Measurements from ENCODE around the gene LIME1. TPM values are rescaled to one million over a fixed set of nuclear protein-coding genes. Genes with fewer than 3 reads are reported as not detected.

The LIME1 gene
- total RNA-seq, 1 donor from 2014 or later, result 1.6 TPM

GRCh38 chr20:63744574-63745423 is 8.3 kb downstream of the LIME1 start:
- no peak for ATAC-seq
- intact Hi-C loops (cut with DNase I), result loop anchor here (5.0 kb wide), 1 partner anchor 43 kb away; no protein-coding TSS in a partner anchor
- DNase-seq (ENCODE audit: missing footprints), result no peak

GRCh38 chr20:63745424-63745805 is 9.0 kb downstream of the LIME1 start:
- ATAC-seq (no peak), DNase-seq (ENCODE audit: missing footprints) (no peak)
- intact Hi-C loops (cut with DNase I), result no loop called here

GRCh38 chr20:63745961-63746731 is 9.7 kb downstream of the LIME1 start:
- DNase-seq (ENCODE audit: missing footprints) (no peak), ATAC-seq (no peak)
- intact Hi-C loops (cut with DNase I), result no loop called here

- DNase-seq (ENCODE audit: missing footprints) (no peak), ATAC-seq (no peak)
- intact Hi-C loops (cut with DNase I), result no loop called here
Observed at GRCh38 chr20:63746751-63747315, 10.4 kb downstream of the LIME1 start.

GRCh38 chr20:63747622-63748069 is 11.2 kb downstream of the LIME1 start:
- ATAC-seq (peak; percentile 15), DNase-seq (ENCODE audit: missing footprints) (no peak)
- intact Hi-C loops (cut with DNase I), result no loop called here

GRCh38 chr20:63748070-63748933 is 11.8 kb downstream of the LIME1 start:
- DNase-seq (ENCODE audit: missing footprints) (no peak), ATAC-seq (no peak)
- intact Hi-C loops (cut with DNase I), result no loop called here

GRCh38 chr20:63748934-63749270 is 12.4 kb downstream of the LIME1 start:
- intact Hi-C loops (cut with DNase I), result no loop called here
- DNase-seq (ENCODE audit: missing footprints), result no peak
- ATAC-seq, result no peak

GRCh38 chr20:63749597-63750508 is 13.4 kb downstream of the LIME1 start:
- intact Hi-C loops (cut with DNase I), result no loop called here
- no peak for DNase-seq (ENCODE audit: missing footprints)
- no peak for ATAC-seq

GRCh38 chr20:63750807-63751470 is 14.5 kb downstream of the LIME1 start:
- no peak for DNase-seq (ENCODE audit: missing footprints)
- intact Hi-C loops (cut with DNase I), result no loop called here
- ATAC-seq, result no peak

- DNase-seq (ENCODE audit: missing footprints) (no peak), ATAC-seq (no peak)
- intact Hi-C loops (cut with DNase I), result no loop called here
Observed at GRCh38 chr20:63751471-63752271, 15.2 kb downstream of the LIME1 start.

- ATAC-seq (no peak), DNase-seq (ENCODE audit: missing footprints) (no peak)
- intact Hi-C loops (cut with DNase I), result no loop called here
Observed at GRCh38 chr20:63752411-63753101, 16.1 kb downstream of the LIME1 start.

- ATAC-seq (no peak), DNase-seq (ENCODE audit: missing footprints) (no peak)
- intact Hi-C loops (cut with DNase I), result no loop called here
Observed at GRCh38 chr20:63753381-63753780, 16.9 kb downstream of the LIME1 start.

- intact Hi-C loops (cut with DNase I), result no loop called here
- ATAC-seq (peak; percentile 14), DNase-seq (ENCODE audit: missing footprints) (no peak)
Observed at GRCh38 chr20:63754008-63754407, 17.5 kb downstream of the LIME1 start.

- intact Hi-C loops (cut with DNase I), result no loop called here
- no peak for ATAC-seq
- DNase-seq (ENCODE audit: missing footprints), result no peak
Observed at GRCh38 chr20:63755933-63756647, 19.6 kb downstream of the LIME1 start.

GRCh38 chr20:63756648-63756991 is 20.2 kb downstream of the LIME1 start:
- ATAC-seq (no peak), DNase-seq (ENCODE audit: missing footprints) (no peak)
- intact Hi-C loops (cut with DNase I), result no loop called here

GRCh38 chr20:63758152-63758551 is 21.7 kb downstream of the LIME1 start:
- DNase-seq (ENCODE audit: missing footprints), result no peak
- intact Hi-C loops (cut with DNase I), result no loop called here
- no peak for ATAC-seq

Measured in Right ventricle myocardium inferior (tissue), 1 donor.